Measurements from ENCODE around the gene ASIC2. TPM values are rescaled to one million over a fixed set of nuclear protein-coding genes. Genes with fewer than 3 reads are reported as not detected.

ASIC2 gene
- total and polyA plus RNA-seq, 2 donors (not counting 1 experiment from before 2014, with no cell fraction given), result not detected

DNA sequence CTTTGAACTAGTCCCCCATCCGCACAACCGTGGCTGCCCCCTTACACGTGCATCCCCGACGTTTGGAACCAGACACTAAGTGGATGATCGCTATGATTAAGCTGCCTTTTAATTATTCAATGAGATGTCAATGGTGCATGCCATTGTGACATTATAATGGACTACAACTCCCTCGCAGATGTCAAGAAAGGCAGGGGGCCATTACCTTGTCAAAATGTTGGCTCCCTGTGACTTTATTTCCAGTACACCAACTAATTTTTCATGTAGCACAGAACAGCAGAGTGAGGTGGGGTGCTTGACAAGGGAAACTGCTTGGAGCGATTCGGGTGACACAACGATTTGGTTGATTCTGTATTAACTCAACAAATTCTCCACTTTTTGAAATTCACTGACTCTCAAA is 26.5 kb downstream of the ASIC2 start:
- Mint-ChIP-seq H3K27ac (no peak overlapping the region), H3K4me1 (no peaks in the 10 kb centered on the region), H3K27me3 (peaks cover 19% of the 10 kb centered on the region), H3K9me3 (ENCODE audit: insufficient read depth) (peaks cover 2% of the 10 kb centered on the region), H3K4me3 (no peak overlapping the region)
- Histone ChIP-seq H3K79me2 (ENCODE audit: control insufficient read depth, insufficient read depth, low read length) (no peaks in the 10 kb centered on the region), H3K36me3 (replicated peaks in 1 of 2; ENCODE audit: control extremely low read depth in 1 of 2, control insufficient read depth in 1 of 2, extremely low read depth in 1 of 2, insufficient read depth in 2 of 2, low read length in 1 of 2) (no peaks in the 10 kb centered on the region), H3K27me3 (replicated peaks in 1 of 4; ENCODE audit: control extremely low read depth in 1 of 4, control insufficient read depth in 3 of 4, insufficient read depth in 4 of 4, low read length in 3 of 4) (no peaks in the 10 kb centered on the region), H2AFZ (ENCODE audit: insufficient read depth, low read depth, low read length, poor library complexity, severe bottlenecking) (no peak overlapping the region), H3K4me3 (ENCODE audit: control extremely low read depth in 1 of 5, extremely low read depth in 1 of 5, insufficient read depth in 1 of 5, low read depth in 2 of 5, low read length in 4 of 5) (no peak overlapping the region), H3K4me2 (replicated peaks; ENCODE audit: low read depth, low read length, poor library complexity, severe bottlenecking) (no peak overlapping the region), H3K9ac (ENCODE audit: low read length) (no peak overlapping the region), H4K20me1 (ENCODE audit: control insufficient read depth, insufficient read depth, low read length, poor library complexity, severe bottlenecking) (no peaks in the 10 kb centered on the region), H3K27ac (ENCODE audit: low read length in 2 of 2) (no peak overlapping the region), H3K4me1 (ENCODE audit: control insufficient read depth in 2 of 2, insufficient read depth in 2 of 2, low read length in 2 of 2) (no peaks in the 10 kb centered on the region), H3K9me3 (ENCODE audit: control extremely low read depth in 1 of 3, control insufficient read depth in 2 of 3, insufficient read depth in 1 of 3, low read length in 2 of 3) (peaks cover 0 to 6% (median 0%) of the 10 kb centered on the region in 3 donors)
- ATAC-seq (ENCODE audit: low read depth), result no peak
- WGBS (ENCODE audit: insufficient coverage), result 84% methylated on average over 6 of the region's 10 CpGs
- intact Hi-C loops (cut with micrococcal nuclease), result no loop called here
- ChIA-PET POLR2A (no interaction called here), CTCF (no interaction called here)
- TF ChIP-seq, protein P1, sequence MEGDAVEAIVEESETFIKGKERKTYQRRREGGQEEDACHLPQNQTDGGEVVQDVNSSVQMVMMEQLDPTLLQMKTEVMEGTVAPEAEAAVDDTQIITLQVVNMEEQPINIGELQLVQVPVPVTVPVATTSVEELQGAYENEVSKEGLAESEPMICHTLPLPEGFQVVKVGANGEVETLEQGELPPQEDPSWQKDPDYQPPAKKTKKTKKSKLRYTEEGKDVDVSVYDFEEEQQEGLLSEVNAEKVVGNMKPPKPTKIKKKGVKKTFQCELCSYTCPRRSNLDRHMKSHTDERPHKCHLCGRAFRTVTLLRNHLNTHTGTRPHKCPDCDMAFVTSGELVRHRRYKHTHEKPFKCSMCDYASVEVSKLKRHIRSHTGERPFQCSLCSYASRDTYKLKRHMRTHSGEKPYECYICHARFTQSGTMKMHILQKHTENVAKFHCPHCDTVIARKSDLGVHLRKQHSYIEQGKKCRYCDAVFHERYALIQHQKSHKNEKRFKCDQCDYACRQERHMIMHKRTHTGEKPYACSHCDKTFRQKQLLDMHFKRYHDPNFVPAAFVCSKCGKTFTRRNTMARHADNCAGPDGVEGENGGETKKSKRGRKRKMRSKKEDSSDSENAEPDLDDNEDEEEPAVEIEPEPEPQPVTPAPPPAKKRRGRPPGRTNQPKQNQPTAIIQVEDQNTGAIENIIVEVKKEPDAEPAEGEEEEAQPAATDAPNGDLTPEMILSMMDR (IDR thresholded peaks at IDR 0.05), result no peak
- no peak for TF ChIP-seq EZH2 (IDR thresholded peaks at IDR 0.05; ENCODE audit: borderline replicate concordance, insufficient read depth, low read depth, low read length, poor library complexity, severe bottlenecking)
- DNase-seq, result no peak

DNA sequence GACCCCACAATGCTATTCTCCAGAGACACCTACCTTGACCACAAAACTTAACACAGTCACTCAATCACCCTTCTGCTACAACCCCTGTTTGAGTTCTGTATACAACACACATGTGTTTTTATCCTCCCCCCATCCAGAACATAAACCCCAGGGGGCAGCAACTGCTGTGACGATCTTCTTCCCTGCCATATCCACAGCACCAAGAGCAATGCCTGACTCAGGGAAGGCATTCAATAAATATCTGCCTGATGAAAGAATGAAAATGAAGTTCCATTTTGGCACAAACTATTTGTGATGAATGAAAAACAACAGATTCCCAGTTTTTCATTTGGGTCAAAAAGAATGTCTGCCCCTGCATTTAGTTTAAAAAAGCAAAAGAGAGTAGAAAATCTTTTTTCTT is 27.0 kb downstream of the ASIC2 start:
- Histone ChIP-seq H3K9ac (ENCODE audit: low read length) (no peak overlapping the region), H3K27ac (ENCODE audit: low read length in 2 of 2) (no peak overlapping the region), H4K20me1 (ENCODE audit: control insufficient read depth, insufficient read depth, low read length, poor library complexity, severe bottlenecking) (no peaks in the 10 kb centered on the region), H3K4me3 (ENCODE audit: control extremely low read depth in 1 of 5, extremely low read depth in 1 of 5, insufficient read depth in 1 of 5, low read depth in 2 of 5, low read length in 4 of 5) (no peak overlapping the region), H3K4me2 (replicated peaks; ENCODE audit: low read depth, low read length, poor library complexity, severe bottlenecking) (no peak overlapping the region), H2AFZ (ENCODE audit: insufficient read depth, low read depth, low read length, poor library complexity, severe bottlenecking) (no peak overlapping the region), H3K36me3 (replicated peaks in 1 of 2; ENCODE audit: control extremely low read depth in 1 of 2, control insufficient read depth in 1 of 2, extremely low read depth in 1 of 2, insufficient read depth in 2 of 2, low read length in 1 of 2) (no peaks in the 10 kb centered on the region), H3K79me2 (ENCODE audit: control insufficient read depth, insufficient read depth, low read length) (no peaks in the 10 kb centered on the region), H3K4me1 (ENCODE audit: control insufficient read depth in 2 of 2, insufficient read depth in 2 of 2, low read length in 2 of 2) (no peaks in the 10 kb centered on the region), H3K9me3 (ENCODE audit: control extremely low read depth in 1 of 3, control insufficient read depth in 2 of 3, insufficient read depth in 1 of 3, low read length in 2 of 3) (peaks cover 0 to 6% (median 0%) of the 10 kb centered on the region in 3 donors), H3K27me3 (replicated peaks in 1 of 4; ENCODE audit: control extremely low read depth in 1 of 4, control insufficient read depth in 3 of 4, insufficient read depth in 4 of 4, low read length in 3 of 4) (no peaks in the 10 kb centered on the region)
- intact Hi-C loops (cut with micrococcal nuclease), result no loop called here
- TF ChIP-seq EZH2 (IDR thresholded peaks at IDR 0.05; ENCODE audit: borderline replicate concordance, insufficient read depth, low read depth, low read length, poor library complexity, severe bottlenecking), result no peak
- TF ChIP-seq, protein P1 (IDR thresholded peaks at IDR 0.05), result no peak
- Mint-ChIP-seq H3K27ac (no peak overlapping the region), H3K9me3 (ENCODE audit: insufficient read depth) (peaks cover 2% of the 10 kb centered on the region), H3K4me1 (no peaks in the 10 kb centered on the region), H3K27me3 (peaks cover 22% of the 10 kb centered on the region), H3K4me3 (no peak overlapping the region)
- no peak for ATAC-seq (ENCODE audit: low read depth)
- no peak for DNase-seq
- ChIA-PET POLR2A (no interaction called here), CTCF (no interaction called here)
- no CpG with 5 or more reads among the region's 1 CpG for WGBS (ENCODE audit: insufficient coverage)
